Measurements from ENCODE around the gene KDM6A. TPM values are rescaled to one million over a fixed set of nuclear protein-coding genes. Genes with fewer than 3 reads are reported as not detected.
A peak's percentile ranks its signal among the peaks of the same experiment; 100 is the strongest.

Gene KDM6A
- total and polyA plus RNA-seq, 2 experiments from 2014 or later, result 52.6 to 80.7 TPM

- DNase-seq (ENCODE audit: low read depth in 1 of 2, low spot score in 1 of 2), result peak in 1 of 2 donors; percentile 59
- H3K36me3 ChIP-seq, result no peaks in the 10 kb centered on the region
- no peak overlapping the region for H3K27ac ChIP-seq
- TF ChIP-seq CTCF (IDR thresholded peaks at IDR 0.05; ENCODE audit: low read depth, low read length), result no peak
- H3K9me3 ChIP-seq (ENCODE audit: low read depth), result no peaks in the 10 kb centered on the region
- peaks cover 17% of the 10 kb centered on the region for H3K4me1 ChIP-seq (ENCODE audit: low read depth)
- no peak overlapping the region for H3K4me3 ChIP-seq
- no peaks in the 10 kb centered on the region for H3K27me3 ChIP-seq
Measured at GRCh38 chrX:44915361-44915868, 42.4 kb downstream of the KDM6A start.

- Histone ChIP-seq H3K27ac (no peak overlapping the region), H3K4me3 (no peak overlapping the region), H3K36me3 (no peaks in the 10 kb centered on the region), H3K9me3 (ENCODE audit: low read depth) (no peaks in the 10 kb centered on the region), H3K4me1 (ENCODE audit: low read depth) (peaks cover 17% of the 10 kb centered on the region), H3K27me3 (no peaks in the 10 kb centered on the region)
- no peak for TF ChIP-seq CTCF (IDR thresholded peaks at IDR 0.05; ENCODE audit: low read depth, low read length)
- no peak for DNase-seq (ENCODE audit: low read depth in 1 of 2, low spot score in 1 of 2)
Measured at GRCh38 chrX:44918722-44919121, 45.7 kb downstream of the KDM6A start.

GRCh38 chrX:44922980-44923379 is 50.0 kb downstream of the KDM6A start:
- H3K27me3 ChIP-seq, result no peaks in the 10 kb centered on the region
- TF ChIP-seq CTCF (IDR thresholded peaks at IDR 0.05; ENCODE audit: low read depth, low read length), result no peak
- no peak overlapping the region for H3K4me3 ChIP-seq
- no peak overlapping the region for H3K27ac ChIP-seq
- DNase-seq (ENCODE audit: low read depth in 1 of 2, low spot score in 1 of 2), result no peak
- no peaks in the 10 kb centered on the region for H3K36me3 ChIP-seq
- H3K9me3 ChIP-seq (ENCODE audit: low read depth), result no peaks in the 10 kb centered on the region
- H3K4me1 ChIP-seq (ENCODE audit: low read depth), result no peaks in the 10 kb centered on the region

- DNase-seq (ENCODE audit: low read depth in 1 of 2, low spot score in 1 of 2), result no peak
- no peak for TF ChIP-seq CTCF (IDR thresholded peaks at IDR 0.05; ENCODE audit: low read depth, low read length)
- no peaks in the 10 kb centered on the region for H3K4me1 ChIP-seq (ENCODE audit: low read depth)
- H3K4me3 ChIP-seq, result no peak overlapping the region
- H3K27me3 ChIP-seq, result no peaks in the 10 kb centered on the region
- H3K9me3 ChIP-seq (ENCODE audit: low read depth), result no peaks in the 10 kb centered on the region
- peak overlapping the region; percentile 19 for H3K27ac ChIP-seq
- H3K36me3 ChIP-seq, result no peaks in the 10 kb centered on the region
Measured at GRCh38 chrX:44927398-44927797, 54.4 kb downstream of the KDM6A start.

GRCh38 chrX:44931441-44931973 is 58.5 kb downstream of the KDM6A start:
- H3K9me3 ChIP-seq (ENCODE audit: low read depth), result no peaks in the 10 kb centered on the region
- no peak for DNase-seq (ENCODE audit: low read depth in 1 of 2, low spot score in 1 of 2)
- no peak overlapping the region for H3K4me3 ChIP-seq
- TF ChIP-seq CTCF (IDR thresholded peaks at IDR 0.05; ENCODE audit: low read depth, low read length), result no peak
- no peak overlapping the region for H3K27ac ChIP-seq
- no peaks in the 10 kb centered on the region for H3K27me3 ChIP-seq
- H3K36me3 ChIP-seq, result no peaks in the 10 kb centered on the region
- peaks cover 4% of the 10 kb centered on the region for H3K4me1 ChIP-seq (ENCODE audit: low read depth)

Data from cardiac muscle cell (in vitro differentiated cells and primary cell).